Kidney epithelial cell (primary cell): ENCODE measurements around the gene PAIP2. TPM values are rescaled to one million over a fixed set of nuclear protein-coding genes. Genes with fewer than 3 reads are reported as not detected.

ENCODE experiments used
- DNase-seq: peaks from one replicate; pipeline ENCODE4 v3.0.0-alpha.2; 2010; ENCODE audit warnings: low read depth
- H3K27me3 ChIP-seq: 2 replicates; pipeline ENCODE4 v1.6.0; 2011; ENCODE audit warnings: low read length; ENCODE audit not compliant: control insufficient read depth, insufficient read depth
- H3K36me3 ChIP-seq: 2 replicates; pipeline ENCODE4 v1.5.1; 2011; ENCODE audit warnings: low read length; ENCODE audit not compliant: control insufficient read depth, insufficient read depth
- H3K4me3 ChIP-seq: 2 replicates; pipeline ENCODE4 v1.5.1; 2011; ENCODE audit warnings: low read depth, mild to moderate bottlenecking, control low read depth, low read length
- CTCF ChIP-seq: IDR thresholded peaks from 2 replicates; pipeline ENCODE4 v1.5.1; 2011; ENCODE audit warnings: mild to moderate bottlenecking, moderate library complexity, low read length, control low read depth, inconsistent platforms; ENCODE audit not compliant: insufficient read depth, poor library complexity, severe bottlenecking
- total RNA-seq: library from RNA; depleted of rRNA; stranded (reverse); fragments of >200 nt; gene quantifications from 2 replicates; pipeline ENCODE4 v1.2.3, GENCODE V29; 2015

Gene PAIP2
- total RNA-seq, 1 donor from 2014 or later: 72.9 TPM

DNA sequence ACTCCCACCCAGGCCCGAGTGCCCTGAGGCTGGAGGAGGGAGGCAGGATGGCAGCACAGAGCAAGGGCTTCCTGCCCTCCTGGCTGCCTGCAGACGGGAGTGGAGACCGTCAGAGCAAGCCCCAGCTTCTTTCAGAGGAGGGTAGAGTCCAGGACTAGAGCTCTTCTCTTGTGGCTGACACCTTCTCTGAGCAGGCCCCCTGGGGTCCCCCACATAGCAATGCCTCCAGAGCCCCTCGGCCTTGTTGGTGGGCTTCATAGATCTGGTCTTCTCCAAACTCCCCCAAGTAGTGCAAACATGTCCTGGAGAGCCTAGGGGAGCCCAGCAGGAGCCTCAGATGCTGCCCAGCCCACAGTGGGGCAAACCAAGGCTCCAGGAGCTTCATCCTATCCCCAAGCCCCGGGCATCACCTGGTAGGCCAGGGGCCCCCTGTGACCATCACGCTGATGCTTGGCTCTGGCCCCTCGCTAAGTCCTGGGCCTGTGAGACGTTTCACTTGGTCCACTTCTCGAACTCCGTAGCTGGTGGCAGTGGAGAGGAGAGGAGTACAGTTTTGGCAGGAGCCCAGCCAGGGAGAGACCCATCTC lies 46.0 kb downstream of the PAIP2 start:
- no peaks in the 10 kb centered on the region for H3K36me3 ChIP-seq
- TF ChIP-seq CTCF: no peak
- H3K4me3 ChIP-seq: no peak overlapping the region
- H3K27me3 ChIP-seq: peaks cover under 1% of the 10 kb centered on the region
- no peak for DNase-seq

- Histone ChIP-seq H3K4me3 (peak overlapping the region; percentile 13), H3K27me3 (peaks cover 7% of the 10 kb centered on the region), H3K36me3 (no peaks in the 10 kb centered on the region)
- TF ChIP-seq CTCF: no peak
- no peak for DNase-seq
Measured at GRCh38 chr5:139388198-139388821, 46.7 kb downstream of the PAIP2 start.

GRCh38 chr5:139389701-139390638 lies 48.3 kb downstream of the PAIP2 start, which contains the start of gene MZB1:
MZB1 (minus strand) TSS chr5:139389913; CDS start chr5:139389856, 57 bp downstream.
- H3K36me3 ChIP-seq: no peaks in the 10 kb centered on the region
- H3K4me3 ChIP-seq: no peak within 1 kb of the TSS
- DNase-seq: no peak
- peaks cover 20% of the 10 kb centered on the region for H3K27me3 ChIP-seq
- no peak for TF ChIP-seq CTCF

DNA sequence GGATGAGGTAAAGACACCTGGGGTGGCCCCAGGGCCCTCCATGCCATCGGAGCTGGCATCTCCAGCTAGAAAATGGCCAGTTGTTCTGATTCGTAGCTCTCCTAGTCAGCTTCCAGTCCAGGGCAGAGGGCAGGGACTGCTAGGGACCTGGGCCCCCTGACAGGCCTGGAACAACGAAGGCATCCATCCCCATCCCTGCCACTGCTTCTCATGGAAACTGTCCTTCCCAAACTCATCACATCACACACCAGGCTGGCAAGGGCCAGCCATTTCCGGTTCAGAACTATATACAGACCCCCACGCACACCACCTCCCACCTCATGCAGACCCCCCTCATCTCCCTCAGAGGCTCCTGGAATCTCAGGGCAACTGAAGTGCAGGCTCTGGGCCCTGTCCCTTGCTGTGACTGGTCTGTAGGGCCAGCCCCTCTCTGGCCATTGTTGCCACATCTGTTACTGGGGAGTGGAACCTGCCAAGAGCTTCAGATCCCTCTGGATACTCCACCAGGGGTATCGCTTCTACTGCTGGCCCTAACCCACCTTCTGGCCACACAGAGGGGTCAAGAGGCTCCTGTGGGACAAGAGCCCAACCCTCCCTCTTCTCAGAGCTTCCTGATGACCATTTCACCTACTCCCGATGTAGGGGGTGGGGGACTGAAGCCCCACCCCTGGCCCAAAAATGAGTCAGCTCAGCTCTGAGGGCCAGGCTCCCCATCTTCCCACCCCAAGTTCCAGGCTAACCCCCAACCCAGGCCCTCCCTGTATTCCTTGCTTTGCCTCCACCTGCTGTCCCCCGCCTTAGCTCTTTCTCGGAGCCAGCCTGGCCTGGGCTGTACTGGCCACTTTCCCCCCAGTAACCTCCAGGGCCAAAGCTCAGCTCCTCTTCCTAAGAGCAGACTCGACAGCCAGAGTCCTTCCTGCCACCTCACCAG lies 49.2 kb downstream of the PAIP2 start:
- Histone ChIP-seq H3K36me3 (no peaks in the 10 kb centered on the region), H3K27me3 (peaks cover 20% of the 10 kb centered on the region), H3K4me3 (no peak overlapping the region)
- no peak for TF ChIP-seq CTCF
- DNase-seq: no peak

DNA sequence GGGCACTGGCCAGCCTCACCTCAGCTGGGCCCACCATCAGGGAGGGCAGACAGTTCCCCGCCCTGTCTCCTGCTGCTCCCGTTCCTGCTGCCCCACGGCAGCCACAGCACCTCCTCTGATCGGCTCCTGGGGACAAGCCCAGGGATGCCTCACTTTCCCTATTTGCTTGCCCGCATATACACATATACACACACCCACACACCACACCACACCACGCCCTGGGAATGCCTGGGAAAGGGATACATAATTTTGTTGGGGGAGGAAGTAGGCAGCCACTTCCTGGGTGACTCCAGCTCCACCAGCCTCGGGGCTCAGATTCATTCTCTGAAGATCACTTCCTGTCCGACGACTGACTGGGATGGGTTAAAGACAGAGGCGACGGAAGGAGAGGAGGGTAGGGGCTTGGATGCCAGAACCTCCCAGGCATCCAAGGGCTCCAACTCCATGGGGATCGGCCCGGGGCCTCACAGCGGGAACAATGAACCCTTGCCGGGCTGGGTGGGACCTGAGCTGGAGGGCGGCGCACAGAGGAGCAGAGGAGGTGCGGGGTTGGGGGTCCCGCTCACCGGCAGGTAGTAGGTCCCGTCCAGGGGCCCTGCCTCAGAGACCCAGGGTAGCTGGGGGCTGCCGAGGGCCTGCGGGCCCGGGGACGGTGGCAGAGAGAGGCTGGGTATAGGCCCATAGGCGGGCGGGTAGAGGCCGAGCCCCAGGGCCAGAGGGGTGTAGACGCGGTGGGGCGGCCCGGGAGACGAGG lies 50.1 kb downstream of the PAIP2 start:
- no peak for TF ChIP-seq CTCF
- Histone ChIP-seq H3K4me3 (no peak overlapping the region), H3K36me3 (no peaks in the 10 kb centered on the region), H3K27me3 (peaks cover 20% of the 10 kb centered on the region)
- DNase-seq: no peak
